Naive B cell (primary cell): ENCODE results near the gene RNF213. TPM values are rescaled to one million over a fixed set of nuclear protein-coding genes. Genes with fewer than 3 reads are reported as not detected.
A peak's percentile ranks its signal among the peaks of the same experiment; 100 is the strongest.
"Not testable (repeated sequence)": the region's sequence is repeated elsewhere in the genome, so short reads cannot be mapped to it uniquely, and the experiment has no call there.

Source experiments
- ATAC-seq, 2 donors: fragments of 150-1000 bp; cut with Tn5 transposase; 2 replicates each; pipeline ENCODE4 v1.10.0; 2021; ENCODE audit warnings: low read depth in 2 of 2, mild to moderate bottlenecking in 2 of 2, moderate library complexity in 2 of 2
- DNase-seq: peaks from one replicate; pipeline ENCODE4 v3.0.0; 2022
- H3K27ac Mint-ChIP-seq, 6 donors: one replicate each; pipeline ENCODE4 v1.8.0; 2020 to 2022; ENCODE audit warnings: mild to moderate bottlenecking in 6 of 6, mixed read lengths in 6 of 6, moderate library complexity in 5 of 6, inconsistent platforms in 2 of 6
- H3K27me3 Mint-ChIP-seq, 3 donors: one replicate each; pipeline ENCODE4 v1.8.0; 2021 to 2022; ENCODE audit warnings: mixed read lengths in 3 of 3, mild to moderate bottlenecking in 1 of 3
- H3K36me3 Mint-ChIP-seq, 2 donors: one replicate each; pipeline ENCODE4 v1.8.0; 2020 to 2022; ENCODE audit warnings: mixed read lengths in 2 of 2, inconsistent platforms in 1 of 2, mild to moderate bottlenecking in 1 of 2
- H3K4me1 Mint-ChIP-seq, 3 donors: one replicate each; pipeline ENCODE4 v1.8.0; 2020 to 2022; ENCODE audit warnings: mixed read lengths in 3 of 3, inconsistent platforms in 1 of 3, mild to moderate bottlenecking in 1 of 3, moderate library complexity in 1 of 3
- H3K4me3 Mint-ChIP-seq, 8 donors: one replicate each; pipeline ENCODE4 v1.8.0; 2020 to 2022; ENCODE audit warnings: mild to moderate bottlenecking in 8 of 8, mixed read lengths in 8 of 8, moderate library complexity in 8 of 8, inconsistent platforms in 2 of 8
- H3K9me3 Mint-ChIP-seq, 7 donors: one replicate each; pipeline ENCODE4 v1.8.0; 2020 to 2022; ENCODE audit warnings: mixed read lengths in 7 of 7, mild to moderate bottlenecking in 5 of 7, inconsistent platforms in 2 of 7, moderate library complexity in 1 of 7
- polyA plus RNA-seq, 6 donors: library from polyadenylated mRNA; unstranded; fragments of 300-500 nt; fragmentation: Illumina TruSeq; gene quantifications; one replicate each; pipeline ENCODE4 v1.2.3, GENCODE V29; 2021; ENCODE audit warnings: low read depth in 6 of 6

RNF213 gene
- polyA plus RNA-seq, 6 donors from 2014 or later = 9.2 to 34.7 (median 18.3) TPM

- Mint-ChIP-seq H3K4me3 (no peak overlapping the region), H3K36me3 (no peaks in the 10 kb centered on the region), H3K27ac (no peak overlapping the region), H3K9me3 (no peaks in the 10 kb centered on the region), H3K4me1 (peaks cover 0 to 4% (median 0%) of the 10 kb centered on the region in 3 donors), H3K27me3 (no peaks in the 10 kb centered on the region)
- no peak for DNase-seq
- no peak for ATAC-seq
Observed at GRCh38 chr17:80248001-80248893, 12.4 kb upstream of the RNF213 start.

GRCh38 chr17:80248894-80249710, 11.6 kb upstream of the RNF213 start:
- peaks cover 0 to 5% (median under 1%) of the 10 kb centered on the region in 3 donors for H3K4me1 Mint-ChIP-seq
- no peak for DNase-seq
- no peak for ATAC-seq
- H3K4me3 Mint-ChIP-seq = no peak overlapping the region
- H3K27me3 Mint-ChIP-seq = no peaks in the 10 kb centered on the region
- H3K36me3 Mint-ChIP-seq = no peaks in the 10 kb centered on the region
- H3K9me3 Mint-ChIP-seq = no peaks in the 10 kb centered on the region
- no peak overlapping the region for H3K27ac Mint-ChIP-seq

- Mint-ChIP-seq H3K36me3 (no peaks in the 10 kb centered on the region), H3K27me3 (no peaks in the 10 kb centered on the region), H3K4me1 (peaks cover 5 to 13% (median 11%) of the 10 kb centered on the region in 3 donors), H3K4me3 (peak overlapping the region in 1 of 8 donors; percentile 47), H3K9me3 (no peaks in the 10 kb centered on the region), H3K27ac (peak overlapping the region in 1 of 6 donors; percentile 76)
- no peak for DNase-seq
- ATAC-seq = no peak
Observed at GRCh38 chr17:80251966-80252365, 8.7 kb upstream of the RNF213 start.

- Mint-ChIP-seq H3K4me1 (peaks cover 5 to 13% (median 11%) of the 10 kb centered on the region in 3 donors), H3K27ac (no peak overlapping the region)
Observed at GRCh38 chr17:80252871-80253270, 7.8 kb upstream of the RNF213 start.

GRCh38 chr17:80253631-80254395, 6.8 kb upstream of the RNF213 start:
- no peak for DNase-seq
- H3K27ac Mint-ChIP-seq = peak overlapping the region in 2 of 6 donors; percentile 16 to 76
- no peak for ATAC-seq

More at GRCh38 chr17:80252871-80253270, 7.8 kb upstream of the RNF213 start:
- no peaks in the 10 kb centered on the region for H3K36me3 Mint-ChIP-seq
- H3K4me3 Mint-ChIP-seq = no peak overlapping the region
- ATAC-seq (peak; percentile 91 to 96), DNase-seq (peak; percentile 72)
- no peaks in the 10 kb centered on the region for H3K27me3 Mint-ChIP-seq
- no peaks in the 10 kb centered on the region for H3K9me3 Mint-ChIP-seq

GRCh38 chr17:80254396-80255251, 6.0 kb upstream of the RNF213 start:
- ATAC-seq (peak; percentile 65 to 80), DNase-seq (no peak)
- no peaks in the 10 kb centered on the region for H3K36me3 Mint-ChIP-seq
- no peaks in the 10 kb centered on the region for H3K9me3 Mint-ChIP-seq
- H3K4me3 Mint-ChIP-seq = peak overlapping the region in 1 of 8 donors; percentile 48
- H3K27me3 Mint-ChIP-seq = no peaks in the 10 kb centered on the region
- H3K27ac Mint-ChIP-seq = peak overlapping the region in 2 of 6 donors; percentile 53 to 76
- H3K4me1 Mint-ChIP-seq = peaks cover 8 to 21% (median 19%) of the 10 kb centered on the region in 3 donors

More at GRCh38 chr17:80253631-80254395, 6.8 kb upstream of the RNF213 start:
- Mint-ChIP-seq H3K9me3 (no peaks in the 10 kb centered on the region), H3K4me3 (no peak overlapping the region), H3K27me3 (no peaks in the 10 kb centered on the region), H3K4me1 (peaks cover 5 to 17% (median 17%) of the 10 kb centered on the region in 3 donors), H3K36me3 (no peaks in the 10 kb centered on the region)

GRCh38 chr17:80256034-80256350, 4.7 kb upstream of the RNF213 start:
- Mint-ChIP-seq H3K36me3 (no peaks in the 10 kb centered on the region), H3K4me1 (peaks cover 11 to 24% (median 23%) of the 10 kb centered on the region in 3 donors), H3K9me3 (no peaks in the 10 kb centered on the region), H3K27ac (no peak overlapping the region), H3K4me3 (peak overlapping the region in 1 of 8 donors; percentile 58), H3K27me3 (no peaks in the 10 kb centered on the region)
- no peak for DNase-seq
- no peak for ATAC-seq

- peak overlapping the region in 5 of 8 donors; percentile 67 to 98 (median 86) for H3K4me3 Mint-ChIP-seq
- ATAC-seq (no peak), DNase-seq (no peak)
- H3K9me3 Mint-ChIP-seq = no peaks in the 10 kb centered on the region
- no peaks in the 10 kb centered on the region for H3K27me3 Mint-ChIP-seq
- peak overlapping the region in 3 of 6 donors; percentile 24 to 86 (median 76) for H3K27ac Mint-ChIP-seq
- H3K4me1 Mint-ChIP-seq = peaks cover 24 to 38% (median 31%) of the 10 kb centered on the region in 3 donors
- no peaks in the 10 kb centered on the region for H3K36me3 Mint-ChIP-seq
Observed at GRCh38 chr17:80257716-80258213, 2.9 kb upstream of the RNF213 start.

- H3K27ac Mint-ChIP-seq = peak overlapping the region; percentile 3 to 97 (median 76)
- DNase-seq, H3K27me3 Mint-ChIP-seq, H3K9me3 Mint-ChIP-seq, ATAC-seq, H3K36me3 Mint-ChIP-seq: not testable (repeated sequence)
- peak overlapping the region; percentile 23 to 98 (median 91) for H3K4me3 Mint-ChIP-seq
- peaks cover 26 to 41% (median 30%) of the 10 kb centered on the region in 3 donors for H3K4me1 Mint-ChIP-seq
Observed at GRCh38 chr17:80258296-80258695, 2.4 kb upstream of the RNF213 start.

- no peaks in the 10 kb centered on the region for H3K9me3 Mint-ChIP-seq
- DNase-seq (no peak), ATAC-seq (no peak)
- H3K27ac Mint-ChIP-seq = peak overlapping the region in 5 of 6 donors; percentile 72 to 98 (median 97)
- H3K4me3 Mint-ChIP-seq = peak overlapping the region; percentile 80 to 98 (median 93)
- no peaks in the 10 kb centered on the region for H3K36me3 Mint-ChIP-seq
- H3K4me1 Mint-ChIP-seq = peaks cover 35 to 46% (median 36%) of the 10 kb centered on the region in 3 donors
- no peaks in the 10 kb centered on the region for H3K27me3 Mint-ChIP-seq
Observed at GRCh38 chr17:80259457-80260068, 1.1 kb upstream of the RNF213 start.

GRCh38 chr17:80260069-80260535, 550 bp upstream of the RNF213 start:
- Mint-ChIP-seq H3K27ac (peak overlapping the region in 5 of 6 donors; percentile 72 to 98 (median 97)), H3K4me1 (peaks cover 35 to 46% (median 39%) of the 10 kb centered on the region in 3 donors), H3K27me3 (no peaks in the 10 kb centered on the region), H3K4me3 (peak overlapping the region; percentile 80 to 98 (median 93)), H3K36me3 (no peaks in the 10 kb centered on the region), H3K9me3 (no peaks in the 10 kb centered on the region)
- peak; percentile 80 for DNase-seq
- peak; percentile 67 to 70 for ATAC-seq
